ENCODE measurements around the gene SPPL2A. TPM values are rescaled to one million over a fixed set of nuclear protein-coding genes. Genes with fewer than 3 reads are reported as not detected.
A peak's percentile ranks its signal among the peaks of the same experiment; 100 is the strongest.

Gene SPPL2A
- total and polyA plus RNA-seq, 12 donors: 20.1 to 152 (median 95.3) TPM

DNA sequence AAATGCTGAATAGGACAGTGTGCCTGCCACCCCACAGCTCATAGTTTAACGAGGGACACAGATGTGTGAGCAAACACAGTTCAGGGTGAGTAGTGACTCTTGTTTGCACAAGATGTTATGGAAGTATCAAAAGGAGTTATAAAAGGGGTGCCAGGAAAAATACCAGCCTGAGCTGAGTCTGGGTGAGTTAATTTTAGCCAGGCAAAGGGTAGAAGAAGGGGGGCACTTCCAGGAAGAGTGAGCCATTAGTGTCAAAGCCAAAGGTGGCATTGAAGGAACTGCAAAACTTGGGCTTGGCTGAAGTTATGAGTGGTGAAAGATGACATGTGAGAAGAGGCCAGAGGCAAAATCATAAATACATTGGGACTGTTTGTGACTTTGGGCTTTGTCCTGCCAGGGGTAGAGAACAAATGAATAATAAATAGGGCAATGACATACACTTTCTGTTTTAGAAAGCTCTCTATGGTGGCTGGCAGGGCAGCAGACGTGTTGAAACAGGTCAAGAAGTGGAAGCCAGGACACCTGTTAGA is 1.9 kb upstream of the SPPL2A start:
- intact Hi-C loops (cut with DNase I): loop anchor here in 7 of 10 donors (5.0 to 10.0 kb wide), 6 partner anchors 80 to 343 kb away; partner anchors contain the start of genes TRPM7 (in 4 of the 7) and USP8 (in 1 of the 7)
- Histone ChIP-seq H3K36me3 (no peaks in the 10 kb centered on the region), H3K27ac (peak overlapping the region; percentile 94 to 100 (median 98)), H3K27me3 (no peaks in the 10 kb centered on the region), H3K4me3 (peak overlapping the region in 3 of 10 donors; percentile 5 to 21 (median 18)), H3K4me1 (peaks cover 0 to 35% (median 16%) of the 10 kb centered on the region in 9 donors), H3K9me3 (no peaks in the 10 kb centered on the region)
- DNase-seq (peak in 1 of 2 donors; percentile 56), ATAC-seq (peak; percentile 9 to 81 (median 64))
- WGBS, 2 donors: 29 to 55% methylated on average over 2 of the region's 2 CpGs
- TF ChIP-seq, protein P1, sequence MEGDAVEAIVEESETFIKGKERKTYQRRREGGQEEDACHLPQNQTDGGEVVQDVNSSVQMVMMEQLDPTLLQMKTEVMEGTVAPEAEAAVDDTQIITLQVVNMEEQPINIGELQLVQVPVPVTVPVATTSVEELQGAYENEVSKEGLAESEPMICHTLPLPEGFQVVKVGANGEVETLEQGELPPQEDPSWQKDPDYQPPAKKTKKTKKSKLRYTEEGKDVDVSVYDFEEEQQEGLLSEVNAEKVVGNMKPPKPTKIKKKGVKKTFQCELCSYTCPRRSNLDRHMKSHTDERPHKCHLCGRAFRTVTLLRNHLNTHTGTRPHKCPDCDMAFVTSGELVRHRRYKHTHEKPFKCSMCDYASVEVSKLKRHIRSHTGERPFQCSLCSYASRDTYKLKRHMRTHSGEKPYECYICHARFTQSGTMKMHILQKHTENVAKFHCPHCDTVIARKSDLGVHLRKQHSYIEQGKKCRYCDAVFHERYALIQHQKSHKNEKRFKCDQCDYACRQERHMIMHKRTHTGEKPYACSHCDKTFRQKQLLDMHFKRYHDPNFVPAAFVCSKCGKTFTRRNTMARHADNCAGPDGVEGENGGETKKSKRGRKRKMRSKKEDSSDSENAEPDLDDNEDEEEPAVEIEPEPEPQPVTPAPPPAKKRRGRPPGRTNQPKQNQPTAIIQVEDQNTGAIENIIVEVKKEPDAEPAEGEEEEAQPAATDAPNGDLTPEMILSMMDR (IDR thresholded peaks at IDR 0.05): no peak

DNA sequence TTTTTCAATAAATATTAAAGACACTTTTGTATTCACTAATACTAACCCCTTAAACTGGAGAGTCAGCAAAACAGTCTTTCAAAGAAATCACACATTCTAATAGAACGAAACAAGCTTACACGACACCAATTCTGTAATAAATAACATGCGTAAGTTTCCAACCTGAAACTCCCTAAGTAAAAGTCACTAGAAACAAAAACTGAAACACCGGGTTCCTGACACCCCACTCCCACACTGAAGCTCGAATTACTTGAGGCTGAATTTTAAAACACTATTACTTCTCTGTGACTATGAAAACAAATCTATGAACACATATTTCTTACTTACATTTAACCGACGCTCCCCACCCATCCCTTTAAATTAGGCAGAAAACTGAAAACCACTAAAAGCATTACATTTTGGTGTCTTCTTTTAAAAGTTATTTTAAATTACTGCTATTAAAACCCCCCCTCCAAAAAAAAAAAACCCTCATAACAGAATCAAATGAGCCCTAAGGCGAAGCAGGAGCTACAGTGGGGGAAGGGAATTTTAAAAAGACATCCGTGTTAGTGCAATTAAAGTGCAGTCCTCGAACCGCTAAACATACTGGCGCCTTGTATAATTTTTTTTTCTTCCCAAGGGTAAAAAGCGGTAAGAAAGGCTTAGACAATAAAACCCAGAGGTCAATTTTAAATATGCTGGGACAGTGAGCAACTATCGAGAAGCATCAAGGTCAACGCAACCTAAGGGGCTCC is 878 bp downstream of the SPPL2A start:
- DNase-seq (no peak), ATAC-seq (peak in 4 of 8 donors; percentile 12 to 42 (median 16))
- no peaks in the 10 kb centered on the region for H3K36me3 ChIP-seq
- H3K9me3 ChIP-seq: no peaks in the 10 kb centered on the region
- H3K4me3 ChIP-seq: peak overlapping the region; percentile 56 to 92 (median 80)
- peak overlapping the region; percentile 94 to 100 (median 98) for H3K27ac ChIP-seq
- peaks cover 0 to 56% (median 21%) of the 10 kb centered on the region in 9 donors for H3K4me1 ChIP-seq
- 1% methylated on average over 15 of the region's 15 CpGs for WGBS, 2 donors
- TF ChIP-seq, protein P1 (IDR thresholded peaks at IDR 0.05): no peak
- intact Hi-C loops (cut with DNase I): loop anchor here in 8 of 10 donors (1.0 to 10.0 kb wide), 8 partner anchors 77 to 340 kb away; partner anchors contain the start of genes TRPM7 (in 6 of the 8) and USP8 (in 1 of the 8)
- H3K27me3 ChIP-seq: no peaks in the 10 kb centered on the region

DNA sequence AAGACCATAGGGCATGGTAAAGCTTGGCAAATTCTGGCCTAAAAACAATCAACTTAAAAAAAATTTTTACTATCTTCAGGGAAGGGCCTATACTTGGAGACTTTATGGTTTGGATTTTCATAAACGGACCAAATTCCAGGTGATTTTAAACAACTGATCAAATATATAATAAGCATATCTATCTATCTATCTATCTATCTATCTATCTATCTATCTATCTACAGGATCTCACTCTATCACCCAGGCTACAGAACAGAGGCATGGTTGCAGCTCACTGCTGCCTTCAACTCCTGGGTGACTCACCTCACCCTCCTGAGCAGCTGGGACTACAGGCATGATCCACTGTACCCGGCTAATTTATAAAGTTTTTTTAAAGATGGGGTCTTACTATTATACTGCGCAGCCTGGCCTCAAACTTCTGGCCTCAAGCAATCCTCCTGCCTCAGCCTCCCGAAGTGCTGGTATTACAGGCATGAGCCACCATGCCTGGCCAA is 6.7 kb downstream of the SPPL2A start:
- peaks cover 0 to 7% (median 0%) of the 10 kb centered on the region in 9 donors for H3K36me3 ChIP-seq
- intact Hi-C loops (cut with DNase I): loop anchor here in 1 of 10 donors (10.0 kb wide), 1 partner anchor 74 kb away; the partner anchor contains the start of gene TRPM7
- H3K9me3 ChIP-seq: no peaks in the 10 kb centered on the region
- no peak for DNase-seq
- no peak overlapping the region for H3K4me3 ChIP-seq
- TF ChIP-seq, protein P1 (IDR thresholded peaks at IDR 0.05): no peak
- peaks cover 0 to 50% (median 11%) of the 10 kb centered on the region in 9 donors for H3K4me1 ChIP-seq
- no peak overlapping the region for H3K27ac ChIP-seq
- H3K27me3 ChIP-seq: no peaks in the 10 kb centered on the region
- 95 to 96% methylated on average over 4 of the region's 4 CpGs for WGBS, 2 donors
- ATAC-seq: no peak

DNA sequence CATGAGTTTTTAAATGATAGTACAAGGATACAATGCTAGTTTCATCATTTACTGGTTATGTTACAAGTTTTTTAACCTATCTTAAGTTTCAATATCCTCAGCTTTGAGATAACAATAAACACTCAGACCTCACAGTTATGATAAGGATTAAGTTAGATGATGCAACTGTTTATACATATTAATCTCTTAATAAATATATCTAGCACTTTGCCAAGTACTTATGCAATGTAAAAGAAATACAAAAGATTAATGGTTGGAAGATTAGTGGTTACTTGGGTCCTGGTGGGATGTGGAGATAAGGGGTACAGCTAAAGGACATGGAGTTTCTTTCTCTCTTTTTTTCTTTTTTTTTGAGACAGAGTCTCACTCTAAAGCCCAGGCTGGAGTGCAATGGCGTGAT is 12.0 kb downstream of the SPPL2A start:
- ATAC-seq (no peak), DNase-seq (no peak)
- Histone ChIP-seq H3K27me3 (no peaks in the 10 kb centered on the region), H3K27ac (no peak overlapping the region), H3K4me1 (peaks cover 5 to 45% (median 42%) of the 10 kb centered on the region in 9 donors), H3K4me3 (no peak overlapping the region), H3K36me3 (peaks cover 0 to 20% (median 0%) of the 10 kb centered on the region in 9 donors), H3K9me3 (no peaks in the 10 kb centered on the region)
- TF ChIP-seq, protein P1 (IDR thresholded peaks at IDR 0.05): no peak
- intact Hi-C loops (cut with DNase I): loop anchor here in 1 of 10 donors (10.0 kb wide), 1 partner anchor 69 kb away; the partner anchor contains the start of gene TRPM7
- 67 to 84% methylated on average over 1 of the region's 1 CpG for WGBS, 2 donors
